ENCODE data around the gene CGAS.
"Not testable (repeated sequence)": the region's sequence is repeated elsewhere in the genome, so short reads cannot be mapped to it uniquely, and the experiment has no call there.

DNA sequence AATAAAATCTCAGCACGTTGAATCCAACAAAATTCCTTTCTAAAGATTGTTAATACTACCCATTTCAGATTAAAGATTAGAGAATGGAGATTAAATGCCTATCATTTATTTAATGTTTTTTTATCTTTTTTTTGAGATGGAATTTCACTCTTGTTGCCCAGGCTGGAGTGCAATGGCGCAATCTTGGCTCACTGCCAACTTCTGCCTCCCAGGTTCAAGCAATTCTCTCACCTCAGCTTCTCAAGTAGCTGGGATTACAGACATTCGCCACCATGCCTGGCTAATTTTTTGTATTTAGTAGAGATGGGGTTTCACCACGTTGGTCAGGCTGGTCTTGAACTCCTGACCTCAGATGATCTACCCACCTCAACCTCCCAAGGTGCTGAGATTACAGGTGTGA lies 59.9 kb downstream of the CGAS start:
- TF ChIP-seq EZH2 (IDR thresholded peaks at IDR 0.05; ENCODE audit: low read depth, unreplicated experiment); POLR2AphosphoS5 (IDR thresholded peaks at IDR 0.05; ENCODE audit: low read depth); CREB1 (CRISPR knock-in tag; IDR thresholded peaks at IDR 0.05; ENCODE audit: low read depth); EZH2phosphoT487 (IDR thresholded peaks at IDR 0.05; ENCODE audit: unreplicated experiment); JUNB (IDR thresholded peaks at IDR 0.05; ENCODE audit: unreplicated experiment): not testable (repeated sequence)
- TF ChIP-seq, protein P1, sequence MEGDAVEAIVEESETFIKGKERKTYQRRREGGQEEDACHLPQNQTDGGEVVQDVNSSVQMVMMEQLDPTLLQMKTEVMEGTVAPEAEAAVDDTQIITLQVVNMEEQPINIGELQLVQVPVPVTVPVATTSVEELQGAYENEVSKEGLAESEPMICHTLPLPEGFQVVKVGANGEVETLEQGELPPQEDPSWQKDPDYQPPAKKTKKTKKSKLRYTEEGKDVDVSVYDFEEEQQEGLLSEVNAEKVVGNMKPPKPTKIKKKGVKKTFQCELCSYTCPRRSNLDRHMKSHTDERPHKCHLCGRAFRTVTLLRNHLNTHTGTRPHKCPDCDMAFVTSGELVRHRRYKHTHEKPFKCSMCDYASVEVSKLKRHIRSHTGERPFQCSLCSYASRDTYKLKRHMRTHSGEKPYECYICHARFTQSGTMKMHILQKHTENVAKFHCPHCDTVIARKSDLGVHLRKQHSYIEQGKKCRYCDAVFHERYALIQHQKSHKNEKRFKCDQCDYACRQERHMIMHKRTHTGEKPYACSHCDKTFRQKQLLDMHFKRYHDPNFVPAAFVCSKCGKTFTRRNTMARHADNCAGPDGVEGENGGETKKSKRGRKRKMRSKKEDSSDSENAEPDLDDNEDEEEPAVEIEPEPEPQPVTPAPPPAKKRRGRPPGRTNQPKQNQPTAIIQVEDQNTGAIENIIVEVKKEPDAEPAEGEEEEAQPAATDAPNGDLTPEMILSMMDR (conservative IDR thresholded peaks at IDR 0.05; ENCODE audit: low read depth in 2 of 2) = not testable (repeated sequence)
- TF ChIP-seq, protein P2, sequence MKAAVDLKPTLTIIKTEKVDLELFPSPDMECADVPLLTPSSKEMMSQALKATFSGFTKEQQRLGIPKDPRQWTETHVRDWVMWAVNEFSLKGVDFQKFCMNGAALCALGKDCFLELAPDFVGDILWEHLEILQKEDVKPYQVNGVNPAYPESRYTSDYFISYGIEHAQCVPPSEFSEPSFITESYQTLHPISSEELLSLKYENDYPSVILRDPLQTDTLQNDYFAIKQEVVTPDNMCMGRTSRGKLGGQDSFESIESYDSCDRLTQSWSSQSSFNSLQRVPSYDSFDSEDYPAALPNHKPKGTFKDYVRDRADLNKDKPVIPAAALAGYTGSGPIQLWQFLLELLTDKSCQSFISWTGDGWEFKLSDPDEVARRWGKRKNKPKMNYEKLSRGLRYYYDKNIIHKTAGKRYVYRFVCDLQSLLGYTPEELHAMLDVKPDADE (IDR thresholded peaks at IDR 0.05) = not testable (repeated sequence)
- TF ChIP-seq, protein P3, sequence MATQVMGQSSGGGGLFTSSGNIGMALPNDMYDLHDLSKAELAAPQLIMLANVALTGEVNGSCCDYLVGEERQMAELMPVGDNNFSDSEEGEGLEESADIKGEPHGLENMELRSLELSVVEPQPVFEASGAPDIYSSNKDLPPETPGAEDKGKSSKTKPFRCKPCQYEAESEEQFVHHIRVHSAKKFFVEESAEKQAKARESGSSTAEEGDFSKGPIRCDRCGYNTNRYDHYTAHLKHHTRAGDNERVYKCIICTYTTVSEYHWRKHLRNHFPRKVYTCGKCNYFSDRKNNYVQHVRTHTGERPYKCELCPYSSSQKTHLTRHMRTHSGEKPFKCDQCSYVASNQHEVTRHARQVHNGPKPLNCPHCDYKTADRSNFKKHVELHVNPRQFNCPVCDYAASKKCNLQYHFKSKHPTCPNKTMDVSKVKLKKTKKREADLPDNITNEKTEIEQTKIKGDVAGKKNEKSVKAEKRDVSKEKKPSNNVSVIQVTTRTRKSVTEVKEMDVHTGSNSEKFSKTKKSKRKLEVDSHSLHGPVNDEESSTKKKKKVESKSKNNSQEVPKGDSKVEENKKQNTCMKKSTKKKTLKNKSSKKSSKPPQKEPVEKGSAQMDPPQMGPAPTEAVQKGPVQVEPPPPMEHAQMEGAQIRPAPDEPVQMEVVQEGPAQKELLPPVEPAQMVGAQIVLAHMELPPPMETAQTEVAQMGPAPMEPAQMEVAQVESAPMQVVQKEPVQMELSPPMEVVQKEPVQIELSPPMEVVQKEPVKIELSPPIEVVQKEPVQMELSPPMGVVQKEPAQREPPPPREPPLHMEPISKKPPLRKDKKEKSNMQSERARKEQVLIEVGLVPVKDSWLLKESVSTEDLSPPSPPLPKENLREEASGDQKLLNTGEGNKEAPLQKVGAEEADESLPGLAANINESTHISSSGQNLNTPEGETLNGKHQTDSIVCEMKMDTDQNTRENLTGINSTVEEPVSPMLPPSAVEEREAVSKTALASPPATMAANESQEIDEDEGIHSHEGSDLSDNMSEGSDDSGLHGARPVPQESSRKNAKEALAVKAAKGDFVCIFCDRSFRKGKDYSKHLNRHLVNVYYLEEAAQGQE (IDR thresholded peaks at IDR 0.05; ENCODE audit: unreplicated experiment) = not testable (repeated sequence)

Data from GM23338 (cell line).